ENCODE results near the gene PIGR.

PIGR gene

GRCh38 chr1:206933333-206933945, 12.8 kb downstream of the PIGR start:
- ATAC-seq (ENCODE audit: low read depth) (no peak), DNase-seq (ENCODE audit: low spot score) (no peak)
- Histone ChIP-seq H3K36me3 (ENCODE audit: low read depth) (no peaks in the 10 kb centered on the region), H3K4me1 (ENCODE audit: insufficient read depth, poor library complexity, severe bottlenecking) (no peaks in the 10 kb centered on the region), H3K4me3 (ENCODE audit: severe bottlenecking) (no peak overlapping the region), H3K27me3 (ENCODE audit: insufficient read depth, poor library complexity, severe bottlenecking) (no peaks in the 10 kb centered on the region), H3K9me3 (ENCODE audit: severe bottlenecking) (no peaks in the 10 kb centered on the region), H3K27ac (ENCODE audit: poor library complexity, severe bottlenecking) (no peak overlapping the region)
- no peak for TF ChIP-seq CTCF (IDR thresholded peaks at IDR 0.05; ENCODE audit: poor library complexity, severe bottlenecking)

- no peak for DNase-seq (ENCODE audit: low spot score)
- H3K36me3 ChIP-seq (ENCODE audit: low read depth): no peaks in the 10 kb centered on the region
- no peak overlapping the region for H3K27ac ChIP-seq (ENCODE audit: poor library complexity, severe bottlenecking)
- H3K27me3 ChIP-seq (ENCODE audit: insufficient read depth, poor library complexity, severe bottlenecking): no peaks in the 10 kb centered on the region
- no peak for ATAC-seq (ENCODE audit: low read depth)
- no peak for TF ChIP-seq CTCF (IDR thresholded peaks at IDR 0.05; ENCODE audit: poor library complexity, severe bottlenecking)
- H3K9me3 ChIP-seq (ENCODE audit: severe bottlenecking): no peaks in the 10 kb centered on the region
- H3K4me3 ChIP-seq (ENCODE audit: severe bottlenecking): no peak overlapping the region
- H3K4me1 ChIP-seq (ENCODE audit: insufficient read depth, poor library complexity, severe bottlenecking): no peaks in the 10 kb centered on the region
Observed at GRCh38 chr1:206932177-206932576, 14.1 kb downstream of the PIGR start.

GRCh38 chr1:206931709-206932108, 14.6 kb downstream of the PIGR start:
- no peak for TF ChIP-seq CTCF (IDR thresholded peaks at IDR 0.05; ENCODE audit: poor library complexity, severe bottlenecking)
- DNase-seq (ENCODE audit: low spot score) (no peak), ATAC-seq (ENCODE audit: low read depth) (no peak)
- Histone ChIP-seq H3K4me3 (ENCODE audit: severe bottlenecking) (no peak overlapping the region), H3K9me3 (ENCODE audit: severe bottlenecking) (no peaks in the 10 kb centered on the region), H3K27me3 (ENCODE audit: insufficient read depth, poor library complexity, severe bottlenecking) (no peaks in the 10 kb centered on the region), H3K27ac (ENCODE audit: poor library complexity, severe bottlenecking) (no peak overlapping the region), H3K4me1 (ENCODE audit: insufficient read depth, poor library complexity, severe bottlenecking) (no peaks in the 10 kb centered on the region), H3K36me3 (ENCODE audit: low read depth) (no peaks in the 10 kb centered on the region)

GRCh38 chr1:206930210-206930798, 16.0 kb downstream of the PIGR start:
- no peaks in the 10 kb centered on the region for H3K4me1 ChIP-seq (ENCODE audit: insufficient read depth, poor library complexity, severe bottlenecking)
- ATAC-seq (ENCODE audit: low read depth) (no peak), DNase-seq (ENCODE audit: low spot score) (no peak)
- H3K27ac ChIP-seq (ENCODE audit: poor library complexity, severe bottlenecking): no peak overlapping the region
- H3K9me3 ChIP-seq (ENCODE audit: severe bottlenecking): no peaks in the 10 kb centered on the region
- no peak for TF ChIP-seq CTCF (IDR thresholded peaks at IDR 0.05; ENCODE audit: poor library complexity, severe bottlenecking)
- H3K4me3 ChIP-seq (ENCODE audit: severe bottlenecking): no peak overlapping the region
- no peaks in the 10 kb centered on the region for H3K27me3 ChIP-seq (ENCODE audit: insufficient read depth, poor library complexity, severe bottlenecking)
- H3K36me3 ChIP-seq (ENCODE audit: low read depth): no peaks in the 10 kb centered on the region

GRCh38 chr1:206929524-206929923, 16.7 kb downstream of the PIGR start:
- DNase-seq (ENCODE audit: low spot score): no peak
- no peak overlapping the region for H3K4me3 ChIP-seq (ENCODE audit: severe bottlenecking)
- no peak for TF ChIP-seq CTCF (IDR thresholded peaks at IDR 0.05; ENCODE audit: poor library complexity, severe bottlenecking)
- H3K36me3 ChIP-seq (ENCODE audit: low read depth): no peaks in the 10 kb centered on the region
- no peak for ATAC-seq (ENCODE audit: low read depth)
- no peaks in the 10 kb centered on the region for H3K9me3 ChIP-seq (ENCODE audit: severe bottlenecking)
- H3K27ac ChIP-seq (ENCODE audit: poor library complexity, severe bottlenecking): no peak overlapping the region
- H3K4me1 ChIP-seq (ENCODE audit: insufficient read depth, poor library complexity, severe bottlenecking): no peaks in the 10 kb centered on the region
- H3K27me3 ChIP-seq (ENCODE audit: insufficient read depth, poor library complexity, severe bottlenecking): no peaks in the 10 kb centered on the region
